ENCODE measurements around the gene PIAS4.

Gene PIAS4

GRCh38 chr19:4060621-4061177 lies 53.2 kb downstream of the PIAS4 start:
- DNase-seq = no peak

GRCh38 chr19:4061178-4061682 lies 53.7 kb downstream of the PIAS4 start:
- no peak for DNase-seq

GRCh38 chr19:4061683-4062418 lies 54.3 kb downstream of the PIAS4 start:
- peak; percentile 29 to 92 for DNase-seq

- DNase-seq = no peak
Measured at GRCh38 chr19:4062419-4063368, 55.2 kb downstream of the PIAS4 start.

- no peak for DNase-seq
Measured at GRCh38 chr19:4063369-4064148, 56.0 kb downstream of the PIAS4 start.

GRCh38 chr19:4064149-4064495 lies 56.6 kb downstream of the PIAS4 start:
- DNase-seq = no peak

GRCh38 chr19:4064496-4065260 lies 57.1 kb downstream of the PIAS4 start:
- DNase-seq = no peak

GRCh38 chr19:4065430-4066175 lies 58.1 kb downstream of the PIAS4 start:
- peak; percentile 70 to 74 for DNase-seq

- no peak for DNase-seq
Measured at GRCh38 chr19:4066176-4066606, 58.7 kb downstream of the PIAS4 start.

- DNase-seq = no peak
Measured at GRCh38 chr19:4066682-4067395, 59.3 kb downstream of the PIAS4 start, which contains the start of gene ZBTB7A. Gene ZBTB7A, minus strand, starts transcription at chr19:4066899. Its CDS starts 11,667 bp downstream, at chr19:4055232.

- no peak for DNase-seq
Measured at GRCh38 chr19:4067396-4068046, 60.0 kb downstream of the PIAS4 start.

- DNase-seq = no peak
Measured at GRCh38 chr19:4068047-4068966, 60.8 kb downstream of the PIAS4 start.

- no peak for DNase-seq
Measured at GRCh38 chr19:4069331-4069959, 61.9 kb downstream of the PIAS4 start.

- DNase-seq = no peak
Measured at GRCh38 chr19:4071610-4072009, 64.1 kb downstream of the PIAS4 start.

- DNase-seq = no peak
Measured at GRCh38 chr19:4075373-4075772, 67.8 kb downstream of the PIAS4 start.

GRCh38 chr19:4077007-4077374 lies 69.5 kb downstream of the PIAS4 start:
- no peak for DNase-seq

- no peak for DNase-seq
Measured at GRCh38 chr19:4077800-4078684, 70.5 kb downstream of the PIAS4 start.

All from cerebellar nuclear complex (tissue), 1 donor.